ENCODE measurements around the gene MOK. TPM values are rescaled to one million over a fixed set of nuclear protein-coding genes. Genes with fewer than 3 reads are reported as not detected.

Gene MOK
- polyA plus RNA-seq, 1 donor: 37.2 TPM

GRCh38 chr14:102180248-102180998, 124.5 kb downstream of the MOK start:
- DNase-seq: no peak

Other genes starting within 250 kb of the MOK start
- gene HSP90AA1, start 218.1 kb downstream of the MOK start, polyA plus RNA-seq (ENCODE audit: insufficient read length): 768 TPM
- gene WDR20, start 165.3 kb downstream of the MOK start, polyA plus RNA-seq (ENCODE audit: insufficient read length): 30.3 TPM
- gene ZNF839, start 14.6 kb upstream of the MOK start, polyA plus RNA-seq (ENCODE audit: insufficient read length): 21.3 TPM
- 36.4 TPM for gene CINP, start 57.7 kb upstream of the MOK start, polyA plus RNA-seq (ENCODE audit: insufficient read length)
- 15.9 TPM for gene TECPR2, start 57.8 kb upstream of the MOK start, polyA plus RNA-seq (ENCODE audit: insufficient read length)
- gene ANKRD9, start 204.6 kb upstream of the MOK start, polyA plus RNA-seq (ENCODE audit: insufficient read length): 3.8 TPM